NCI-H460 (cell line): Measurements from ENCODE around the gene SND1. TPM values are rescaled to one million over a fixed set of nuclear protein-coding genes. Genes with fewer than 3 reads are reported as not detected.

ENCODE experiments used
- DNase-seq: peaks from one replicate; pipeline ENCODE4 v3.0.0-alpha.2; 2016; ENCODE audit warnings: low read depth; ENCODE audit errors: extremely low read depth
- total RNA-seq: library from RNA; depleted of rRNA; stranded (reverse); fragments of >200 nt; shearing (Covaris generic); gene quantifications from 2 replicates; pipeline ENCODE4 v1.2.3, GENCODE V29; 2014

SND1 gene
- total RNA-seq, 1 experiment from 2014 or later, result 193 TPM

DNA sequence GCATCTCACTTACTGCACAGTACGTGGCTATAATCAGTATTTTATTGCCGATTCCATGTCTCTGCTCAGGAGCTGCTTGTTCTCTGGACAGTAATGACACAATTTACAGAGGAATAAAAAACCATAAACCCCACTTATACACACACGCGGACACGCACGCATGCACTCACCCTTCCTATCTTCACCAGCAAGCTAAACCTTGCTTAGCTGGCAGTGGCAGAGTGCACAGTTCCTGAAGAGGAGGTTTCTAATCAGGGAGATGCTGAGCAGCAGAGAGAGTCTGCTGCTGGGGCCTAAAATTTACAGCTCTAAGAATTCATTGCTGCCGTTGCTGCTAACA, 66.3 kb downstream of the SND1 start:
- DNase-seq, result no peak

DNA sequence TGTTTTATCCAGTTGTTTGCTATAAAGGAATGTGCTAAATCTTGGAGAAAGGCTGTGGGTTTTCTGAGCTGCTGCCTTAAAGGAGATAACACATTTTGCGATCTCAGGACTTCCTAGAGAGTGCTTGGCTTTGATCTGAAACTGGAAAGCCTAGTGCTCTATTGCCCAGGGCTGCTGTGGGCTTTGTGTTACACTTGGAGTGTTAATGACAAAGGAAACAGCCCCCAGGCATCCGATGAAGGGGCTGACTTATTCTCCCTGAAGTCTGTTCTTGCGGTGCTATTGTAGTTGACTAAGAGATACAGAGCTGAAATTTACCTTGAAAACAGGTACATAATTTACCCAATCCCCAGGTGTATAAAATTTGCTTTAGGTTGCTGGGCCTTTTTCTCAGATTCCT, 74.5 kb downstream of the SND1 start:
- DNase-seq, result no peak

DNA sequence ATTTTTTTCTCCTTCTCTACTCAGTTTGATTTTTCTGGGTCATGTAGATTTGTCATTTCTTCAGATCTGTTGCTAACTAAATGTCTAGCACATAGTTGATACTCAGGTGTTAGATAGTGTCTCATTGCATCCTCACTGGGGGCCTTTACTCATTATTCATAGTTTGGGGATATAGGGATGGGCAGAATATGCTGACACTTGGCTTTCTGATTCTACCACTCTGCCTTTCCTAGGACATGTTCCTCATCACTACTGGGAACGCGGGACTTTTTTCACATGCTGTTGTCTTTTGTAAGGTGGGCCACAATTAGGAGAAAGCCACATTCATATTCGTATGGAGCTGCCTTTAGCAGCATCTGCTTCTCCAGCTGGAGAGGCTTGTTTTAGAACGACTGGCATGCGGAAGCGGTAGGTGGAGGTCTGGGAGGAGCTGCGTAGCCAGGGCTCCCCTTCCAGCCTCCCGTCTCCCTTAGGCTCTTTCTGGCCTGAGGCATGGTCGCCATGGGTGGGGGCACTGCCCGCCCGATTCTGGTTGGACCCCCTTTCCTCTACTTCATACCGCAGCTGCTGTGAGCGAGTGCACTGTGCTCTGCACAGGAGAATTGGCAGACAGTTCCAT, 78.8 kb downstream of the SND1 start:
- no peak for DNase-seq

DNA sequence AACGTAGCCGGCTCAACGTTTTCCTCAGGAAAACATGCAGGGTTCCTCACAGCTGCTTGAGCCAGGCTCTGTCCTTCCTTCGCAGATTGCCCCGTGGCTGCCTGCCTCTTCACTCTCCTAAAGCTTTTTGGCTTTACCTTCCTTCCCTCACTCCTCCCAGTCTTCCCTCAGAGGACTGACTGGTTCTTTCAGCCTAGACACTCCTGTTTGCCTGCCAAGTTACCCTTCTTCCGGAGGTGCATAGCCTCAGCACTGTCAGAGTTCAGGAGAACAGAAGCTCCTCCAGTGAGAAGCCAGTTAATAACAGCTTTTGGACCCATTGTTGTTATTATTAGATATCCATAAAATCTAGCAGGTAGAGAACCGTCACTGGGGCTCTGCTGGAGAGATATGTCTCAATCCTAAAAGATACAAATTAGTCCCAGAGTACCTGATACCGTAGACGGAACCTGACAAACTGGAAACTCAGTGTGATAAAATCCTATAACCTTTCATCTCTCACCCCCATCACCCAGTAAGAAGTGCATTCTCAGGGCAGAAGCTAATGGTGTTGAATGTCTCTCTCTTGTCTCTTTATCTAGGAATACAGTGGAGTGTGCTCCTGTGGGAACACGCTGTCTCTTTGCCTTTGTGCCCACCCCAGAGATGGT, 79.6 kb downstream of the SND1 start:
- no peak for DNase-seq

DNA sequence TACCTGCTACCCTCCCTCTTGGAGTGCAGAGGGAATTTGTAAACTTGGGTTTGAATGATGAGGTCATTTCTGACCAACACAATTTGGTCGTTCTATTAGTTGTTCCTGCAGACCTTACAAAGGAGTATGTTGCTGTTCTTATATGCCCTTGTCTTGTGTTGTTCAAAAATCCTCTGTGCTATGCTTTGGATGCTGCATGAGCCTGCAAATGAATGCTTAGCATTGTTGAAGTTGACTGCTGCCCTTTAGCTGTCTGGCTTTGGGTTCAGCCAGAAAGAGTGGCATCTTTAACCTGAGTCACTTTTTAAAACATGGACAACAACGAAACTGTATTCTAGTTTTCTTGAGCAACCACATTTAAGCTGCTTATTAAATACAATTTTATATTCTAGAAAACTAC, 80.3 kb downstream of the SND1 start:
- DNase-seq, result no peak

DNA sequence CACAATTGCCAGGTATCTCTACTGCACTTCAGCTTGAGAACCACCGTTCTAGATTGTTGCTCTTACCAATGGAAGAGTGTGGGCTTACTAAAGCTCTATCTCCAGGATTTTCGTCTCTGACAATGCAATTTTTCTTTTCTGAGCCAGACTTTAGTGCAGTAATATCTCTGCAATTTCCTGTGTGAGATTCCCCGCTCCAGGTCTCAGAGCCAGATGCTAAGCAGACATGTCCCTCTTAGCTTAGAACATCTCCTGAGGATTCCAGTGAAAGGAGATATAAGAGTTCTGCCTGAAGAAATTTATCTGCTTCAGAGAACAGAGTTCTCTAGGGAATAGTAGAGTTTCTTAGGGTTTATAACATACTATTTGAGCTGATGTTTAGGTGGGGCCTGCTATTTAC, 82.0 kb downstream of the SND1 start:
- DNase-seq, result no peak

DNA sequence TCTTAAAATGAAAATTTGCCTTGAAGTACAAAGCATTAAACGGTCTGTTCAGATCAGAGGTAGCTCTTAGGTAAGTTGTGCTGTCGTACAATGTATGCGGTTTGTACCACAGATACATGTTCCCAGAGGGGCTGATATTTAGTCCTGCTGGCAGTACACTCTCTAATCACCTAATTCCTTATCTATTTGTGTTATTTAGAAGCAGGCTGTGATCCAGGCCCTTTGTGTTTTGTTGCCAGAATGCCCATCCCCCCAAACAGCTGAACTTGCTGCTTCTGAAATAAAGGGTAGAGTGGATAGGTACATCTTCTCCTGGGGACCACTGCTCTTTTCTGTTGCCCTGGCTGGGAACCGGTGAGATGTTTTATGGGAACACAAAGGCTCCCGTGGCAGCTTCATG, 84.5 kb downstream of the SND1 start:
- no peak for DNase-seq

DNA sequence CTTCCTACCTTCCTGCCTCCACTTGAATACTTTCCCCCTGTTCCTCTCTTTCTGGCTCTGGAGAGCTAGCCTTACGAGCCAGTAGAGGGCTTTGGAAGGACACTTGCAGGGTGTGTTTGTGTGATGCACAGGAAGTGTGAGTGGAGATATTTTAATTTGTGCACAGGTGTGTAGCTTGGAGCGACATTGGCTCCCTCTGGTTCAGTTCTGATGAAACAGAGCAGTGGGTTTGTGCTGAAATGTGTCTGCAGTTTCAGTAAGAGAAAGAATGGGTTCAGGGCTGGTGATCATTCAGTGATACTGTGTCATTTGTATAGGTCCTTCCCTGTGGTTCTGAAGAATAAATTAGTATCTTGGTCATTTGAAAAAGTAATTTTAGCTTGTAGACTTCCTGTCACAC, 86.9 kb downstream of the SND1 start:
- no peak for DNase-seq

DNA sequence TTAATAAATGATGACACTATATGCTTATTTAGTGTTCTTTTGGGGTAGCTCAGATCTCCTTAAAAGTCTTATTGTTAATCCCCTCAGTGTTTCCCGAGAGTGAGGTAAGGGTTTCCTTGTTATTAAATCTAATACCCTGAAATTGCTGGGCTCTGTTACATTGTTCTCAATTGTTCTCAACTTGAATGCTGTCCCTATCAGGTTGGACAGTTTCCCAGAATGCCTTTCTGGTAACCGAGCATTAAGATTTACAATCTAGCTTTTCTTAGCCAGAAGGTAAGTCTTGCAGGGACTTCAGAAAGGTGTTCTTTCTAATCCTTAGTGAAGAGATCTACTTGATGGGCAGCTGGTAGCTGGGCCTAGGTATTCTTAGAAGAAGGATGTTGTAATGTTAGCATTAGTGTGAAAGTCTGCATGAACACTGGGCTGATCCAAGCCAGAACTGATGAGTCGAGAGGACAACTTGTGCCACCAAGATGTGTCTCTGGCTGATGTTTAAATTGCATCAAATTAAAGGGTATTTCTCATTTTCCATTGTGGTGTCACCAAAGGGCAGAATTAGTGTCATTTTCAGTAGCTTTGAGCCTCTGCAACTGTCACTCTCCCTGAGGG, 89.9 kb downstream of the SND1 start:
- DNase-seq, result no peak

DNA sequence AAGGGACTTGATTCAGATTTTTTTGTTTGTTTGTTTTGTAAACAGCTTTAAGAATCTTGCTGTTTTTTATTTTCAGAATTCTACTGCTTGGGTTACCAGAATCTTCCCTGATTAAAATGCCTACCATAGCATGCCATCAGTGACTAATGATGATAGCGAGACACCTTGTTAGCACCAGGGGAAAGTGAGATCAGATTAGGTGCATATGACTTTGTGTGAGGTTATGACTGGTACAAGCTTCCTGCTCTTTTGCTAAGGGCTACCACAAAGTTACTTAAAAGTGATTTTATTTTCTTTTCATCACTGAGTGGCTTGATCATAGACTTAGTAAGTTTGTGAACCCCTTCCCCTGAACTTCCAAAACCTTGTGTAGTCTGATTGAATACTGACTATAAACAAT, 93.5 kb downstream of the SND1 start:
- DNase-seq, result no peak

DNA sequence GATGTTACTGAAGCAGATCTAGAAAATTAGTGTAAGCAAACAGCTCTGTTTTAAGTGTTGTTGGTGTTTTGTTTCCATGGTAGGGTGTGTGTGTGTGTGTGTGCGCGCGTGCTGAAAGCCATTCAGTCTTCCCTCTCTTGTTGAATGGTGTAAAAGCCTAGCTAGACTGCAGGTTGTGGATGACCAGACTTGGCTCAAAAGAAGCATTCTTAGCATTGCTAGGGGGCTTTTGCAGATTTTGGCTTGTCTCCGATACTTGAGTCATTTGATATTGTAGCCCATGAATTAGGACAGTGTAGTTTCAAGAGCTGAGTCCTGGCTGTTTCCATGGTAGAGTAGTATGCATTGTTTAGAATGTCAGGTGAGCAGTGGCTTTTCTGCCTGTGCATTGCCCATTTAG, 99.1 kb downstream of the SND1 start:
- no peak for DNase-seq

DNA sequence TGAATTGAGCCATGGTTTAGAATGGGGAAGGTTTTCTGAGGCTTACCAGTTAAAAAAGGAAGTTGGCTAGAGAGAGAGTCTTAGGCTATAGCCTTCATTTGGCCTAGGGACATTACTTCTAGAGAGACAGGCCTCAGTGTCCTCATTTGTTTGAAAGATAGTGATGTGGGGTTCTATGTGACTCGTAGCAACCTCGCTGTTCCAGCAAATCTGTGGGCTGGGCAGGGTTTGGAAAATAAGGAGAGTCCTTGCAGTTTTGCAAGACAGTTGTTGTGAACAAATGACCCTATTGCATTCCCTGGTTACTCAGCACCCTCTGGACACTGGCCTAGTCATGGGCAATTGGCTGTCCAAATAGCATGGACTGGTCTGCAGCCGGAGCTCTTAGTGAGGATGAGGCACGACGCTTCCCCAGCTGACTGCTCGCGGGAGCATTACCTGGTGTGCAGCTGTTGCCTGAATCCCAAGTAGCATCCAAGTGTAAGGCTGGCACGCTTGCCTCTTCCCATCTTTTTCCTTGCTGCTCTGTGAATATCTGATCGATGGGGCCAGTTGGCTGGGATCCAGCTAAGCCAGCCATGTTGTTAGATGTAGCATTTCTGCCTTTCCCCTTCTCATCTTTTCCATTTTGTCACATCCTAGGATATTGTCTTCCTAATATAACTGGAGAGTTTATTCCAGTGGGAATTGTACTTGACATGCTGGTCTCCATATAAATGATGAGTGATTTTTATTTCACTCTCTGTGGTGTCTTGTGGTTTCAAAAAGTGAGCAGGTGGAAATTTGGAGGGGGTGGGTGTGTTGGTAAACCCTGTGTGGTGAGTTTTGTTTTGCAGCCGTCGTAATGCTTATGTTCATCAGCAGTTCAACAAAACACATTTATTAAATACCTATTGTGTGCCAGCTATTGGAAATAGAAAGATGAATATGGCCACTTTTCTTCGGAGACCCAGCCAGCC, 99.8 kb downstream of the SND1 start:
- DNase-seq, result no peak

DNA sequence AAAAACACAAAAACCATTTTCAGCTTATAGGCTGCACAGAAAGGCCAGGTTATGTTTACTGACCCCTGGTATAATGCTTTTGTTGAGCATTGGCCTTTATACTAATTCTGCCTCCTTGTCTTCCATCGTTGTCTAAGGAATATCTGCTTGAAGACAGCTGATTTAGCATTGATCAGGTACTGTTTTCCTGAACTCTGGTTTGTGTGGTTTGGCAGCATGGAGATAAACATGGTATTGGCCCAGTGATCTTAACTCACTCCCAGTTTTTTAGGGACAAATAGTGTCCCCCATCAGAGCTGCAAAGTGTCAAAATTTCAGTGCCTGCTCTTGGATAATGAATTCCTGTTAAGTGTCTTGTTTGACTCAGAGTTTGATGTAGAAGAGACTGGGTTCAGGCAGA, 100.8 kb downstream of the SND1 start:
- no peak for DNase-seq

DNA sequence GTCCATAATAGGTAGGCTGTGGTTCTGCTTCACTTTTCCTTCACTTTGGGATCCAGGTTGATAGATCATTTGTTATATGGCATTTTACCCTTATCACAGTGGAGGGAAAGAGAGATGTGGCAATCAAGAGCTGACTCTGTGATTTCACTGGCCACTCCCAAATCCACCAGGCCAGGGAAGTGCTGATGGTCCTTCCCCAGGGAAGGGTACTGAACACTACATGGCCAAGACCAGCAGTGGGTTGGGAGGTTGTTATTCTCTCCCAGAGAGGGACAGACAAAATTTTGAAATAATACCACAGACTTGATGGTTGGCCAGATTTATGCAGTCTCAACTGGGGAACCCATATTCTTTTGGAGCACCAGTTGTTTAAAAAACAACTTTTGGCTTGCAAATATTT, 102.5 kb downstream of the SND1 start:
- DNase-seq, result no peak

DNA sequence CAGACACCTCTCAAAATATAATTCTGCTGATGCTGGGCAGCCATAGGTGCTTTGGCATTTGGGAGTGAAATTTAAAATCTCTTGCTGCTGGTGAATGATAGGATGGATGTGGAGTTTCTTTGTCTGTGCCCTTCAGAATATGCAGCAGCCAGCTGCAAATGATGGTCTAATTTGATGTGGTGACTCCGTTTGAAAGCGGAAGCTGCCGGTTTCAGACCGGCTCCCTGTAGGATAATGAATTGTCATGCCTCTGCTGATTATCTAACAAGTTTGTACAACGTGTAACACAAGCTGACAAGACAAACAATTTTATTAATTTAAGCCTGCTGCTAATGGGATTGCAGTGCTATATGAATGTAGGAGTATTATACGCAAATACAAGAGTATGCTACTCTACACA, 103.5 kb downstream of the SND1 start:
- no peak for DNase-seq

DNA sequence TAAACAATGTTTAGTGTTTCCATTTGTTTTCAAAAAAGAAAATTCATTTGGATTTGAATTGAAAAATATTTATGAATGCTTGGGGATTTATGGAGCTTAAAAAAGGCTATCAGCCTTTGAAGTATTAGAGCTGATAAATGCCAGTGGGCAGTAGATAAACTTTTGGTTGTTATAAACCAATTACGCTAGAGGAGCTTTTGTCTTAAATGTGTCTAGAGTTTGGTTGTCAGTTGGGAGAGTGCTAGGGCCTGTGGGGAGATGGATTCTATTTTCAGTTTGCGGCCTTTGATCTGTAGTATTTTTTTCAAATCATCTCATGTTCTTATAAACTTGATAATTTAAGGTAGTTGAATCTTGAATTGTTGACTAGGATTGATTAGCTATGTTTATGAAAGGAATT, 104.0 kb downstream of the SND1 start:
- DNase-seq, result no peak

DNA sequence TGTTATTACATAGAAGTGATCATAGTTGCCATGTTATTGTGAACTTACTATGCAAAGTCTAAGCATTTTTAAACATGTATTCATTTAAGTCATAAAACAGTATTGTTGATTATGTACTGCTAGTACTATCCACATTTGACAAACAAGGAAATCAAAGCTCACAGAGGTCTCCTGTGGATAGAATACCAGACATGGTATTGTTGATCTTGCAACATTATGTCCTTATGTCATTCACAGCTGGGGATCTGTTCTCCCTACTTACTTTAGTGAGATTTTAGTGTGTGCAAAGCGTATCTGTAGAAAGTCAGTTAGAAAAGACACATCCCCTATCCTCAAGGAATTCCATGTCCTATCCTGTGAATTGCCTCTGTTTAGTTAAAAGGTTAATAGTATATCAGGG, 106.1 kb downstream of the SND1 start:
- no peak for DNase-seq

DNA sequence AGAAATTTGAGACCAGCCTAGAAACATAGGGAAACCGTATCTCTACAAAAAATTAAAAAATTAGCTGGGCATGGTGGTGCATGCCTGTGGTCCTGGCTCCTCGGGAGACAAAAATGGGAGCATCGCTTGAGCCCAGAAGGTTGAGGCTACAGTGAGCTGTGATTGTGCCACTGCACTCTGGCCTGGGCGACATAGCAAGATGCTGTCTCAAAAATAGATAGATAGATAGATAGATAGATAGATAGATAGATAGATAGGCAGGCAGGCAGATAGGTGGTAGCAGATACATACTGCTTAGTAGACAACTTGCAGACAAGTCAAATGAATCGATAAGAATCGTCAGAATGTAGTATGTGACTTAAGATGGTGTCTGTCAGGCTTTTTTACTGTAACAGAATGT, 106.9 kb downstream of the SND1 start:
- no peak for DNase-seq

DNA sequence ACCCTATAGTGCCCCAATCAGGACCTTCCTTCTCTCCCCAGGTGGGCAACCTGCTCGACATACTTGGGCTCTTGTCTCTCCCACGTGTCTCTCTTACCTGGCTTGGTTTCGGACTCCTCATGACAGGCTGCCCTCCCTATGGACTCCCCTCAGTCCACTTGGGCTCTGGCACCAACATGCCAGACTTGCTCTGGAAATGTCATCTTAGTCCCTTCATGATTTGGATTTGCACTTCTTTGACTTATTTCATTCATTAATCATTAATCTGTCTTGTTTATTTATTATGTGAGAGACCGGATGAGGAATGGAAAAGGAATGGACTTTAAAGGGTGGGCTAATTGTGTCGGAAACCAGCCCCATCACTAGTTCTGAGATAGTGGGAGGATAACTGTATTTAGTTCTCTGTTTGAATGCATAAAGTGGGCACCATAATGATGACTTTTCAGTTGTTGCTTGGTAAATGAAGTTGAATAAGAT, 108.0 kb downstream of the SND1 start:
- DNase-seq, result no peak

DNA sequence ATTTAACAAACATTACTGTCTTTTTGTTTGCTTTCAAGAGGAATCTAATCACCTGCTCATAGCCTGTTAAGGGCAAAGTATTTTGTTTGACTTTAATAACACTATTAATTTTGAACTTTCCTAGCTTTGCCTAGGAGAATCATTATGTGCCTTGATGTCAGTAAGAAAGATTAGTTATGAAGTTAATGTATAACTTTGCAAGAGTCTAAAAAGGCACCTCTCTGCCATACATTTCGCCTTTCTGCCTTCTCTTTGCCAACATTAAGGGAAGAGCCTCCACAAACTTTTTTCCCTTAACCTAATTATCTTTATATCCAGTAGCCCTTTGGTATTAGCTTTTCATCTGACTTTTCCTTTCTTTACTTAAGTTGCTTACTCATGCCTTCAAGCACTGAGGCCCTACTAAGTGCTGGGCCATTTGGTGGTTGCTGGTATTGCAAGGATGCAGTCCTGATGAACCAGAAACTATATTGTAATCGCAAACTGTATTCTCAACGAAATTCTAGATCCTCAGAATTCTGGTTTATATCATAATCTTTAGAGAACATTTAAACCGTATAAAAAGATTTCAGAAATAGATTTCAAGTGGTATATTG, 108.5 kb downstream of the SND1 start:
- no peak for DNase-seq

DNA sequence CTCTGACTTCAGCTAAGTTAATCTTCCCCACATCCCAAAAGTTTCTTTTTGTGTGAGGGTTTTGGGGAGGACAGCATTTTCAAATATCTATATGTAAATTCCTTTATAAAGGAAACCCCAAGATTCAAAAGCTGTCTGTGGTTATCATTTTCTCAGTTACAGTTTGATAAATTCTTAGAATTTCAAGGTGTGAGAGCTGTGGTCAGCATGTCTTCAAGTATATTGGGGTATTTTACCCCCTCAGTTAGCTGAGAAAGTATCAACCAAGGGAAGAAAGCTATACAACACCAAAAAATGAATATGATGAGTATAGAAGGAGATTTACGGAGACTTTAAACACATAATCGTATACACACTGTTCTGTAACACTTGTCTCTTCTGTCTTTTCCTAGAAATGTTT, 109.2 kb downstream of the SND1 start:
- DNase-seq, result no peak
